Measurements from ENCODE around the gene PIK3CA.

DNA sequence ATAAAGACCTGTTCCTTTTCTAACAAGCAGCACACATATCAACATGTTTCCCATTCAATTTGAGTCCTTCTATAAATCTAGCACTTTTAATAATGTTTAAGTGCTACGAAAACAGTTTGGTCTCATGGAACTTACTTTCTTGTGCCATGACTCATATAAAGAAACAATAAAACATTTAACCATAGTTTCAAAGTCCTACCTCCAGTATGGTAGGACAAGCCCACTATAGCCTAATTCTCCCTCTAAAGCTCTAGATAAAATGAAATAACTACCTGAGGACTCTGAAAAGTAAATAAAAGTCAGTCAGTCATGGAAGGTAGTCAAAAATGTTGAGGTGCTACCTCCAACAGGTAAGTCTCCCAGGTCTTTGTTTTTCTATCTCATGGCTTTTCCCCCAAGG, 12.0 kb upstream of the PIK3CA start:
- TF ChIP-seq, protein P1, sequence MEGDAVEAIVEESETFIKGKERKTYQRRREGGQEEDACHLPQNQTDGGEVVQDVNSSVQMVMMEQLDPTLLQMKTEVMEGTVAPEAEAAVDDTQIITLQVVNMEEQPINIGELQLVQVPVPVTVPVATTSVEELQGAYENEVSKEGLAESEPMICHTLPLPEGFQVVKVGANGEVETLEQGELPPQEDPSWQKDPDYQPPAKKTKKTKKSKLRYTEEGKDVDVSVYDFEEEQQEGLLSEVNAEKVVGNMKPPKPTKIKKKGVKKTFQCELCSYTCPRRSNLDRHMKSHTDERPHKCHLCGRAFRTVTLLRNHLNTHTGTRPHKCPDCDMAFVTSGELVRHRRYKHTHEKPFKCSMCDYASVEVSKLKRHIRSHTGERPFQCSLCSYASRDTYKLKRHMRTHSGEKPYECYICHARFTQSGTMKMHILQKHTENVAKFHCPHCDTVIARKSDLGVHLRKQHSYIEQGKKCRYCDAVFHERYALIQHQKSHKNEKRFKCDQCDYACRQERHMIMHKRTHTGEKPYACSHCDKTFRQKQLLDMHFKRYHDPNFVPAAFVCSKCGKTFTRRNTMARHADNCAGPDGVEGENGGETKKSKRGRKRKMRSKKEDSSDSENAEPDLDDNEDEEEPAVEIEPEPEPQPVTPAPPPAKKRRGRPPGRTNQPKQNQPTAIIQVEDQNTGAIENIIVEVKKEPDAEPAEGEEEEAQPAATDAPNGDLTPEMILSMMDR (conservative IDR thresholded peaks at IDR 0.05): no peak
- no peak for TF ChIP-seq ZFX (IDR thresholded peaks at IDR 0.05)

All from C4-2B (cell line).